GM18870 (cell line): ENCODE measurements around the gene ABCA7.

Experiments
- ATAC-seq: cut with Tn5 transposase; IDR thresholded peaks from one replicate; pipeline ENCODE4 v1.9.1; 2021; ENCODE audit warnings: moderate library complexity; ENCODE audit not compliant: unreplicated experiment

ABCA7 gene

GRCh38 chr19:1068009-1069001 is 28.4 kb downstream of the ABCA7 start:
- ATAC-seq = no peak

- ATAC-seq = no peak
Observed at GRCh38 chr19:1069009-1069779, 29.3 kb downstream of the ABCA7 start.

- ATAC-seq = no peak
Observed at GRCh38 chr19:1070576-1070930, 30.6 kb downstream of the ABCA7 start.

GRCh38 chr19:1070931-1071791 is 31.3 kb downstream of the ABCA7 start:
- ATAC-seq = no peak

- no peak for ATAC-seq
Observed at GRCh38 chr19:1072371-1073015, 32.6 kb downstream of the ABCA7 start.

GRCh38 chr19:1073063-1073955 is 33.4 kb downstream of the ABCA7 start:
- ATAC-seq = no peak

- no peak for ATAC-seq
Observed at GRCh38 chr19:1073956-1074517, 34.1 kb downstream of the ABCA7 start.

- no peak for ATAC-seq
Observed at GRCh38 chr19:1074544-1075283, 34.8 kb downstream of the ABCA7 start.

GRCh38 chr19:1076046-1076386 is 36.1 kb downstream of the ABCA7 start:
- no peak for ATAC-seq

GRCh38 chr19:1076951-1077350 is 37.0 kb downstream of the ABCA7 start:
- no peak for ATAC-seq

GRCh38 chr19:1079566-1080111 is 39.7 kb downstream of the ABCA7 start:
- ATAC-seq = no peak

GRCh38 chr19:1080360-1081161 is 40.7 kb downstream of the ABCA7 start:
- no peak for ATAC-seq

GRCh38 chr19:1081301-1082164 is 41.6 kb downstream of the ABCA7 start:
- ATAC-seq = no peak

- no peak for ATAC-seq
Observed at GRCh38 chr19:1082165-1082927, 42.4 kb downstream of the ABCA7 start.

GRCh38 chr19:1082928-1083816 is 43.3 kb downstream of the ABCA7 start:
- ATAC-seq = no peak
